Tibial nerve (tissue), 4 donors: ENCODE results near the gene MEIS1.

ENCODE experiments used
- CTCF ChIP-seq, 5 experiments: fragments of 200-600 bp in 3 of 5; fragments of 450-650 bp in 2 of 5; sonication (generic) in 3 of 5; IDR thresholded peaks; one replicate each; pipeline ENCODE4 v1.5.1; 2016 to 2019; ENCODE audit warnings: antibody characterized with exemption in 5 of 5, mild to moderate bottlenecking in 3 of 5, moderate library complexity in 2 of 5
- EP300 ChIP-seq, 2 donors: sonication (generic); formaldehyde crosslinking; IDR thresholded peaks; one replicate each; pipeline ENCODE4 v1.6.1; 2017; ENCODE audit warnings: antibody characterized with exemption in 2 of 2, mild to moderate bottlenecking in 1 of 2
- POLR2A ChIP-seq, 2 donors: fragments of 450-650 bp; IDR thresholded peaks; one replicate each; pipeline ENCODE4 v1.6.1; 2017; ENCODE audit warnings: antibody characterized with exemption in 2 of 2, mild to moderate bottlenecking in 2 of 2, moderate library complexity in 2 of 2

DNA sequence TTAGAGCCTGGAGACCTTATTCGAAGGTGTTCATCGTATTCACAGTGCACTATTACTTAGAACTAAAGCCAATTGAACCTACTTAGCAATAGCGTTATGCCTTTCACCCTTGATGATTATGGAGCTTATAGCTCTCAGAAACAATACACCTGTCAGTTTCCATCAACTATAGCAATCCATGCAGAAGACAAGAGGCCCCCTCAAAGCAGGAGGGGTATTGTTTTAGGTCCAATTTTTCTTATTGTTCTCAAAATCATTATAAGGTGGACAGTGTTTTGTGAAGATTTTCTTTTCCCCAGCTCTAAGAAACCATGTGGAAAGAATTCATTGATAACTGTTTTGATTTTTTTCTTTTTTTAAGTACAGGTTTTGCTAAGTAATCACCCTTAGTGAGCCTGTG, 135.5 kb downstream of the MEIS1 start:
- no peak for TF ChIP-seq CTCF (IDR thresholded peaks at IDR 0.05)
- TF ChIP-seq POLR2A (IDR thresholded peaks at IDR 0.05): no peak
- TF ChIP-seq EP300 (IDR thresholded peaks at IDR 0.05): no peak
